Spleen (tissue), 7 donors: ENCODE measurements around the gene CSMD2.

Experiments
- CTCF ChIP-seq, 11 experiments: fragments of 200-600 bp in 7 of 11; fragments of 450-650 bp in 4 of 11; sonication (generic) in 4 of 11; IDR thresholded peaks in 8 of 11; conservative IDR thresholded peaks in 3 of 11; 1 replicate in 7 of 11; 2 replicates in 4 of 11; pipeline versions ENCODE4 v1.4.0 to v1.8.0; 2016 to 2021; ENCODE audit warnings: antibody characterized with exemption in 11 of 11, inconsistent platforms in 4 of 11, mild to moderate bottlenecking in 1 of 11
- POLR2A ChIP-seq, 3 donors: fragments of 450-650 bp; IDR thresholded peaks; one replicate each; pipeline ENCODE4 v1.5.1; 2017; ENCODE audit warnings: antibody characterized with exemption in 3 of 3, mild to moderate bottlenecking in 1 of 3
- POLR2AphosphoS5 ChIP-seq, 3 donors: sonication (generic); formaldehyde crosslinking; IDR thresholded peaks; one replicate each; pipeline ENCODE4 v1.5.1; 2017; ENCODE audit warnings: antibody characterized with exemption in 3 of 3
- donor health status: DM: no; HTN: no; CAD: no; lungs with moderate emphysema.
- donor health status: DM: no; HTN: no; CAD: no.
- donor health status: DM: no; HTN: no; CAD: no.

- TF ChIP-seq POLR2A (IDR thresholded peaks at IDR 0.05) (no peak), CTCF (IDR thresholded peaks at IDR 0.05 in 8 of 11, conservative IDR thresholded peaks at IDR 0.05 in 3 of 11) (no peak), POLR2AphosphoS5 (IDR thresholded peaks at IDR 0.05) (no peak)
These were observed 616.3 kb downstream of the CSMD2 start for GRCh38 chr1:33548721-33549120.
